ENCODE data around the gene GATA2.

- no peak for TF ChIP-seq ZNF274 (IDR thresholded peaks at IDR 0.05; ENCODE audit: low read depth, low read length)
- TF ChIP-seq YY1 (IDR thresholded peaks at IDR 0.05; ENCODE audit: insufficient read depth, insufficient read length): no peak
- no peak for TF ChIP-seq SUZ12 (IDR thresholded peaks at IDR 0.05; ENCODE audit: extremely low read depth, insufficient read depth, insufficient read length)
Observed at GRCh38 chr3:128498901-128499530, 6.0 kb upstream of the GATA2 start.
